GM23248 (cell line): ENCODE measurements around the gene ABLIM2. TPM values are rescaled to one million over a fixed set of nuclear protein-coding genes. Genes with fewer than 3 reads are reported as not detected.

ENCODE experiments used
- DNase-seq: peaks from one replicate; pipeline ENCODE4 v3.0.0-alpha.2; 2015
- H2AFZ ChIP-seq: fragments of 200-600 bp; sonication (generic); 2 replicates; pipeline ENCODE4 v1.6.1; 2016; ENCODE audit warnings: antibody characterized with exemption
- H3F3A ChIP-seq: fragments of 200-600 bp; sonication (generic); 2 replicates; pipeline ENCODE4 v1.6.1; 2016; ENCODE audit warnings: mild to moderate bottlenecking, antibody characterized with exemption, mixed run types; ENCODE audit not compliant: insufficient read depth
- H3K27ac ChIP-seq: fragments of 200-600 bp; sonication (generic); 2 replicates; pipeline ENCODE4 v1.5.1; 2016; ENCODE audit warnings: mild to moderate bottlenecking
- H3K27me3 ChIP-seq: fragments of 200-600 bp; sonication (generic); replicated peaks from 2 replicates; pipeline ENCODE4 v1.6.1; 2016; ENCODE audit warnings: mild to moderate bottlenecking; ENCODE audit not compliant: insufficient read depth
- H3K36me3 ChIP-seq: fragments of 200-600 bp; sonication (generic); 2 replicates; pipeline ENCODE4 v1.6.1; 2016; ENCODE audit warnings: low read depth, mild to moderate bottlenecking
- H3K4me1 ChIP-seq: fragments of 200-600 bp; sonication (generic); 2 replicates; pipeline ENCODE4 v1.6.1; 2016; ENCODE audit warnings: mild to moderate bottlenecking; ENCODE audit not compliant: insufficient read depth
- H3K4me2 ChIP-seq: fragments of 200-600 bp; sonication (generic); one replicate; pipeline ENCODE4 v1.6.1; 2016; ENCODE audit warnings: mild to moderate bottlenecking; ENCODE audit not compliant: unreplicated experiment
- H3K4me3 ChIP-seq: fragments of 200-600 bp; sonication (generic); 2 replicates; pipeline ENCODE4 v1.5.1; 2016; ENCODE audit warnings: mild to moderate bottlenecking
- H3K79me2 ChIP-seq: fragments of 200-600 bp; sonication (generic); 2 replicates; pipeline ENCODE4 v1.6.1; 2016; ENCODE audit warnings: mild to moderate bottlenecking; ENCODE audit not compliant: insufficient read depth
- H3K9ac ChIP-seq: fragments of 200-600 bp; sonication (generic); 2 replicates; pipeline ENCODE4 v1.6.1; 2016; ENCODE audit warnings: mild to moderate bottlenecking
- H3K9me2 ChIP-seq: fragments of 200-600 bp; sonication (generic); 2 replicates; pipeline ENCODE4 v1.6.1; 2016; ENCODE audit warnings: mixed run types, mild to moderate bottlenecking, moderate library complexity; ENCODE audit not compliant: insufficient read depth
- H3K9me3 ChIP-seq: fragments of 200-600 bp; sonication (generic); one replicate; pipeline ENCODE4 v1.6.1; 2017; ENCODE audit warnings: low read depth
- H4K20me1 ChIP-seq: fragments of 200-600 bp; sonication (generic); 2 replicates; pipeline ENCODE4 v1.6.0; 2016; ENCODE audit not compliant: insufficient read depth
- EZH2 ChIP-seq: fragments of 200-600 bp; sonication (generic); IDR thresholded peaks from 2 replicates; pipeline ENCODE4 v1.6.1; 2018; ENCODE audit warnings: antibody characterized with exemption, mild to moderate bottlenecking; ENCODE audit not compliant: insufficient read depth, poor library complexity, severe bottlenecking
- EZH2phosphoT487 ChIP-seq: fragments of 200-600 bp; sonication (generic); IDR thresholded peaks from 2 replicates; pipeline ENCODE4 v1.6.1; 2018; ENCODE audit warnings: antibody characterized with exemption, moderate library complexity, mild to moderate bottlenecking, low read depth; ENCODE audit not compliant: insufficient read depth
- WGBS, 2 experiments: methylation state at CpG; one replicate each; pipeline ENCODE4 v1.1.6; 2015 to 2017; ENCODE audit warnings: low lambda C conversion rate in 2 of 2, low coverage in 1 of 2; ENCODE audit errors: missing lambda C conversion rate in 2 of 2; 5-methylcytosine and 5-hydroxymethylcytosine counted together
- in situ Hi-C: fragments of 300-500 bp; cut with MboI; formaldehyde crosslinking; loops from 2 replicates; pipeline ENCODE4 v1.15.0; 2020
- polyA plus RNA-seq: library from polyadenylated mRNA; unstranded; fragments of >200 nt; fragmentation: Nextera tagmentation; extraction: Ambion mirVana; gene quantifications from 2 replicates; pipeline ENCODE4 v1.2.1, GENCODE V29; 2016
- total RNA-seq: library from RNA; depleted of rRNA; stranded (reverse); fragments of >200 nt; shearing (Covaris generic); gene quantifications from 2 replicates; pipeline ENCODE4 v1.2.3, GENCODE V29; 2014

ABLIM2 gene
- total and polyA plus RNA-seq, 2 experiments from 2014 or later = not detected

- 75 to 76% methylated on average over 21 to 25 of the region's 25 CpGs for WGBS, 2 experiments
- Histone ChIP-seq H3K27ac (no peak overlapping the region), H3F3A (no peaks in the 10 kb centered on the region), H3K4me2 (no peak overlapping the region), H3K4me1 (no peaks in the 10 kb centered on the region), H3K27me3 (peaks cover 34% of the 10 kb centered on the region; the same call in 1 of the 2 replicates), H3K9me3 (no peaks in the 10 kb centered on the region), H3K9me2 (no peaks in the 10 kb centered on the region), H3K9ac (no peak overlapping the region), H3K79me2 (no peaks in the 10 kb centered on the region), H3K4me3 (no peak overlapping the region), H2AFZ (no peak overlapping the region), H4K20me1 (no peaks in the 10 kb centered on the region), H3K36me3 (no peaks in the 10 kb centered on the region)
- DNase-seq = no peak
- in situ Hi-C loops = no loop called here
- TF ChIP-seq EZH2phosphoT487 = no peak
- TF ChIP-seq EZH2 = no peak
Observed at GRCh38 chr4:8000721-8001491, 157.7 kb downstream of the ABLIM2 start.

DNA sequence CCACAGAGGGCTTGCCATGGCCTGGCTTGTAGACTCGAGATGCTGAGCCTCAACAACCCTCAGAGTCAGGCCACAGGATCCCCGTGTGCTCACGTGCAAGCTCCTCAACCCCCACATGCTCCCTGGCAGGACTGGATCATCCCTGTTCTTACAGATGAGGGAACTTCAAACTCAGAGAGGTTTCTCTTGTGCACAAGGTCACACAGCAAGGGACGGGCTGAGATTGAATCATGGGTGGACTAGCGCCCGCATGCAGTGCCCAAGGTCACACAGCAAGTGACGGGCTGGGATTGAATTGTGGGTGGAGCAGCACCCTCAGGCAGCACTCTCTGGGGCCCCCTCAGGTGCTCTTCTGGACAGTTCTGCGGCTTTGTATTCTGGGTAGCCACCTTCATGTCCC, 158.4 kb downstream of the ABLIM2 start:
- no peak overlapping the region for H2AFZ ChIP-seq
- in situ Hi-C loops = no loop called here

DNA sequence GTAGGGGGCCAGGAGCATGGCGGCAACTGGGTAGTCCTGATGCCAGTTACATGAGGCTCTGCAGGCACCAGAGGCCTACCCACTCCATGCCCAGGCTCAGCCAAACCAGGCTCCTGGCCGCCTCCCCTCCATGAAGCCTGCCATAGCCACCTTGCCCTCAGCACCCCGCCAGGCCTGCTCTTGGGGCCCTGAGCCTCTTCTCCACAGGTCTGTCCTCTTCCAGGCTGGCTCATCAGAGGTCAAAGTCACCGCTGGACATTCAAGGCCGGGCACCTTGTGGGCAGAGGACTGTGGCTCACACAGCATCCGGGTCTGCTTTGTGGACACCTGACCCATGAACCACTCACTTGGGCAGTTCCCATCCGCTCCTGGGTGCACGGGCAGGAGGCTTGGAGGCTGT, 158.9 kb downstream of the ABLIM2 start:
- Histone ChIP-seq H3K4me1 (no peaks in the 10 kb centered on the region), H4K20me1 (no peaks in the 10 kb centered on the region), H3K9me3 (no peaks in the 10 kb centered on the region), H3K9ac (no peak overlapping the region), H3K4me3 (no peak overlapping the region), H3K36me3 (no peaks in the 10 kb centered on the region), H3K9me2 (no peaks in the 10 kb centered on the region), H3K27ac (no peak overlapping the region), H3K4me2 (no peak overlapping the region), H3K79me2 (no peaks in the 10 kb centered on the region), H3F3A (no peaks in the 10 kb centered on the region), H3K27me3 (peaks cover 22% of the 10 kb centered on the region; the same call in 1 of the 2 replicates), H2AFZ (no peak overlapping the region)
- DNase-seq = no peak
- WGBS, 2 experiments = 73 to 83% methylated on average over 7 to 8 of the region's 8 CpGs
- TF ChIP-seq EZH2 (no peak), EZH2phosphoT487 (no peak)
- in situ Hi-C loops = no loop called here

More for the DNA sequence above, 158.4 kb downstream of the ABLIM2 start:
- Histone ChIP-seq H3K36me3 (no peaks in the 10 kb centered on the region), H3K9ac (no peak overlapping the region), H3K4me3 (no peak overlapping the region), H3K4me1 (no peaks in the 10 kb centered on the region), H3K27me3 (peaks cover 28% of the 10 kb centered on the region; the same call in 1 of the 2 replicates), H4K20me1 (no peaks in the 10 kb centered on the region), H3F3A (no peaks in the 10 kb centered on the region), H3K4me2 (no peak overlapping the region), H3K27ac (no peak overlapping the region), H3K9me3 (no peaks in the 10 kb centered on the region), H3K9me2 (no peaks in the 10 kb centered on the region), H3K79me2 (no peaks in the 10 kb centered on the region)
- TF ChIP-seq EZH2 = no peak
- no peak for TF ChIP-seq EZH2phosphoT487
- 68 to 72% methylated on average over 8 of the region's 8 CpGs for WGBS, 2 experiments
- DNase-seq = no peak

GRCh38 chr4:7999279-7999678, 159.3 kb downstream of the ABLIM2 start:
- H3K4me2 ChIP-seq = no peak overlapping the region
- in situ Hi-C loops = no loop called here
- H3K27ac ChIP-seq = no peak overlapping the region
- no peaks in the 10 kb centered on the region for H3K36me3 ChIP-seq
- H3F3A ChIP-seq = no peaks in the 10 kb centered on the region
- TF ChIP-seq EZH2 (no peak), EZH2phosphoT487 (no peak)
- H3K9ac ChIP-seq = no peak overlapping the region
- H3K79me2 ChIP-seq = no peaks in the 10 kb centered on the region
- H3K9me2 ChIP-seq = no peaks in the 10 kb centered on the region
- H4K20me1 ChIP-seq = no peaks in the 10 kb centered on the region
- H3K4me1 ChIP-seq = no peaks in the 10 kb centered on the region
- H3K27me3 ChIP-seq = peaks cover 18% of the 10 kb centered on the region; the same call in 1 of the 2 replicates
- no peak overlapping the region for H2AFZ ChIP-seq
- WGBS, 2 experiments = 83 to 85% methylated on average over 7 of the region's 7 CpGs
- no peaks in the 10 kb centered on the region for H3K9me3 ChIP-seq
- H3K4me3 ChIP-seq = no peak overlapping the region
- DNase-seq = no peak
